NCI-H187 (cell line): ENCODE measurements around the gene CDK19.
"Not testable (repeated sequence)": the region's sequence is repeated elsewhere in the genome, so short reads cannot be mapped to it uniquely, and the experiment has no call there.

Experiments used
- DNase-seq, 2 experiments: peaks; one replicate each; lab custom pipeline; 2025; lab: John Stamatoyannopoulos, UW

The CDK19 gene

DNA sequence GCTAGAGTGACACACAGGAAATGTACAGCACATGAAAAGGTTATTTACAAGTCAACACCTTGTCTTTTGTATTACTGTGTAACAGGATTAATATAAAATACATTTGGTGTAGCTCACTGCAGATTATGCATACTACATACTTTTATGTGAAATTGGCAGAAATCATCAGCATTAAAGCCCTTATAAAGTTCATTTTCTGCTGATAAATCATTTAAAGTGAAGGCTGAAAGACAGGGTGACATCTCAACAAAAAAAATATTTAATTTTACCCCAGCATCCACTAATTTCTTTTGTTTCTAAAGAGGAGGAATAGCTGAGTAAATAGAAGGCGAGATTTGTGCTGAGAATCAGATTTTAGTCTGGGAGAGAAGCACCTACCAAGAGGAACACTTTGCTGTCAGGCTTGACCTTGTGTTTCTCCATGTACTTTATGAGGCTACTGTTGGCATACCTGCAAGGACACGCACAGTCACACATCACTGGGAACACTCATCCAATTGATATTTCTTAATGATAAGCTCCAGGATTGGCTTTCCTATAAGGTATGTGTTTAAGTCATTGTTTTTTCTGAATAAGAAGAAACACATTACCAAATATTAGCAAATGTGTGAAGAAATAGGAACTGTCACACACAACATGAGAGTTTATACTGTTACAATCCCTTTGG lies 192.2 kb downstream of the CDK19 start:
- DNase-seq: no peak

DNA sequence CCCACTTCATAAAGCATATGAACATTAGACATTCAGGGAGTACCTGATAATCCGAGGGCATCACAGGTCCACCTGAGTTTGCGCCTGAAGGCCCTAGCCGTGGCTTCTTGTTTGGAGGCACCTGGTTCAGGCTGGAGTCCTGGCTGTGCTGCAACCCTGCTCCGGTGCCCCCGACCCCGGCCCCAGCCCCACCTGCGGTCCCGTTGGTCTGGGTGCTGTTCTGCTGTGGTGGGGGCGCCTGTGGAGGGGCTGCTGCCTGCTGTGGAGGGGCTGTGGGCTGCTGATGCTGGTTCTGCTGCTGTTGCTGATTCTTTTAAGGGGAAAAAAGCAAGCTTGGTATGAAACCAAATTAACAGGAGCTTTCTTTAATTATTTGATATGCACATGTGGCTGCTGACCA lies 194.2 kb downstream of the CDK19 start:
- no peak for DNase-seq

DNA sequence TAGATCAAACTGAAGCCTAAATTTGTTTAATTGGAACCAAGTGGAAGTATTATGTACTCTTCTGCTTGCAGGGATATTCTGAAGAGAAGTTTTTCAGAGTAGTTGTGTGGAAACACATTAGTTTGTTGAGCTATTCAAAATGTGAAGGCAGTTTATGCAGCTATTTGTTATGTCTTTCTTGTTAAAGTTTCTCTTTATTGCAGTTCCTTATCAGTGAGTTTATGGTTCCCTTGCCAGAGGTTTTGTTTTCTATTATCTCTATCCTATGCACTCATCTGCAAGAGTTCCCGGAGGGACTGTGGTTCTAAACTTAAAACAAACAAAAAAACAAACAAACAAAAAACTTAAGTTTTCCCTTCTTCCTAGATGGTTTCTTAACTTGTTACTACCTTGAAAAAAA lies 195.2 kb downstream of the CDK19 start:
- no peak for DNase-seq

DNA sequence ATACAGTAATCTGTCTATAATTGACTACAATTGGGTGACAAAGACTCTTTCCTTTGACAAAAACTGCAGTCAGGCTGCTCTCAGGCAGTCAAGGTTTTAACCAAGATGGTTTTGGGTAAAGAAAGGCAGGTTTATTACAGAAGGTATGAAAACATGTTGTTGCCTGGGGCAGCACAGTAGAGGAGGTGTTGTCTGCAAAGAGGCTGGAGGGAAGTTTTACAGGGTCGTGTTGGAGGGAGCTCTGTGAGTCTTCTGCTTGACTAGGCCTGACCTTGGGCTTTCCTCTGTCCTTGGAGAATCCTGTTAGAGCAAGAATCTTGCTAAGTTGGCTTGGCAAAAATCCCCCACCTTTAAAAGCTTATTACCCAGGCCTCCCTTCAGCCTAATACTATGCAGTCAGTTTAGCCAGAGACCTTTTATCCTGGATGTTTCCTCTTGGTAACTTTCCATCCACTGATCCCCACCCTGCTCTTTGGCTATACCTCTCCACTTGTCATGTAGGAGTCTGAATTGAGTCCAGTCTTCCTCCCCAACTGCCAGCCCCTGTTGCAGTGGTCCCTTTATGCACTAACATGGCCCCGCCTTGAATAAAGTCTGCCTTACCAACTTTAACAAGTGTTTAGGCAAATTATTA lies 195.9 kb downstream of the CDK19 start:
- DNase-seq: no peak

DNA sequence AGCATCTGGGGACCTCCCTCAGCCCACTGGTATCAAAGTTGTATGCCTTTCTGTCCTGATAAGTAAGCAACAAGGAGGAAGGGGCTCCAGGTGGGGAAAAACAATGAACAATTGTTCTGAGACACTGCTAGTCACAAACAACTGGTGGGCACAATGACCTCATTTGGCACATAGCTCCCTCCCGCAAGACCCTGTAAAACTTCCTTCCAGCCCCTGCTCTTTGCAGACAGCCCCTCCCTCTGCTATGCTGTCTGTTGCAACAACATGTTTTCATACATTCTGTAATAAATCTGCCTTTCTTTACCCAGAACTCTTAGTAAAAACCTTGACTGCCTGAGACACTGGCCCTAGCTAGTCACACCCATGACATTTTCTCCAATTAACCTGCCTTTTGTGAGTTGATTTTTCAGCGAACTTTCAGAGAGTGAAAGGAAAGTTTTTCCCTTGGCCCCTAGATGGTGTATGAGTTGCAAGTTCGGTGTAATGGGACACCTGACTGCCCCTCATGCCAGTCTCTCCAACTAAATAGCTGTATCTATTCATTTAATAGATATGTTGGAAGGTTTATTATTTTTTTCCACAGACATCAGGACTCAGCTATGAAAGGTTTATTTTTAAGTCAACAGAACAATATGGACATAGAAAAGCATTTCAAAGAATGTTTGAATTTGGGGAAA lies 196.5 kb downstream of the CDK19 start:
- DNase-seq: no peak

DNA sequence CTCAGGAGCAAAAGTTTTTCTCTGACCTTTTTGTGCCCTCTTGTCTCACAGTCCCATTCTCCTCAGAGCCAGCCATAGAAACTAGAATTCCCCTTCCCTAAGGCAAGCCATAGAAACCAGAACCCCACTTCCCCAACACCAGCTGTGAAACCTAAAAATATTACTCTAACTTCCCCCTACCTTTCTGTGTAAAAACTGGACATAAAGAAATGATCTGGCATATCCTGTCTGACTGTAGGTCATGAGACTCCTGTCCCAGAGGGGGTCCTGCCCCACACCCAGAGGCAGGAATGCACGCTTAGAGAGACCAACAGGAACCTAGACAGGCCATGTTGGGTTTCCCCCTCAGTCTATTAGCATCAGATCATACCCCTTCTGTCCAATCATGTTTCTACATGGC lies 198.2 kb downstream of the CDK19 start:
- no peak for DNase-seq

DNA sequence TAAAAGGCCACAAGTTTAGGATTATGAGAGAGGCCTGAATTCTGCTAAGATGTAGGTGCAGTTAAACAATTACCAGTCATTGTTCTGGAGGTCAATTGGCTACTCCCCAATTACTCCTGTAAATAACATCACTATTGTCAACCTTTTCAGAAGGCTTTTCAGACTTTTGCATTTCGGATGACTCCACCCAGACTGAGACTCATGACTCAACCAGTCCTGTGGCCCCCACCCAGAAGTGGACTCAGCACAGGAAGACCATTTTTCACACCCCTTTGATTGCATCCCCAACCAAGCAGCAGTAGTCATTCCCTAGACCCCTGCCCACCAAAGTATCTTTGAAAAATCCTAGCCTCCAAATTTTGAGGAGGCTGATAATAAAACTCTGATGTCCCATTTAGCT lies 199.5 kb downstream of the CDK19 start:
- DNase-seq: no peak

DNA sequence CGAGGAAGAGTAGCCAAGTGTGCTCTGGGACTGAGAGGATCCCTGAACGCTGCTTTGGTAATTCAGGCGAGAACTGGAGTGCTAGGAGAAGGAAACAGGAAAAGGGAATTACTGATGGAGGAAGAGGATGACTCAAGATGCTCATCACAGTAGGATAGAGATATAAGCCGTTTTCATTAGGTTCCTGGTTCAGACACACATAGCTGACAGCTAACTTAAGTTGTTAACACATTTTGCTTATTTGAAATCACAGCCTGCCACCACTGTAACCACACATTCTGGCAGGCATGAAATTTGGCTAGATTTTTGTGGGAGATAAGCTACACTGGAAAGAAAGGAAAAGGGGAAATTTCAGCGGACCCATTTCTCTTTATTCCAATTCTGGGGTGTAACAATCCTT lies 200.7 kb downstream of the CDK19 start:
- DNase-seq: no peak

DNA sequence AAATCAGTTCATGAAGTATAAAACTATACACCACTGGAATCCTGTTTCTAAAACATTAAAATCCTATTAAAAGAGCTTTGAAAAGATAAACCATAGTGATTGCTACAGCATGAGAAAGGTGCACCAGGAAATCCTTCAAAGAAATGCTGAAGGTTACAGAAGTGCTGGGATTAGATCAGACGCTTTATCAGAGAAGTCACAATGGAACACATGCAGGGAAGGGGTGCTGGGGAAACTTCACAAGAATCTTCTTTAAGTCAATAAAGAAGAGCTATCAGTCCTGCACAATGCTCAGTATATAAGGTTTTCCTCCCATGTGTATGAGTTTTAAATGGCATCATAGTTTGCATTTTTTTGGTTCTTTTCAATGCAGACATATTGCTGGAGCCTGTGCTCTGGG lies 201.2 kb downstream of the CDK19 start:
- no peak for DNase-seq

DNA sequence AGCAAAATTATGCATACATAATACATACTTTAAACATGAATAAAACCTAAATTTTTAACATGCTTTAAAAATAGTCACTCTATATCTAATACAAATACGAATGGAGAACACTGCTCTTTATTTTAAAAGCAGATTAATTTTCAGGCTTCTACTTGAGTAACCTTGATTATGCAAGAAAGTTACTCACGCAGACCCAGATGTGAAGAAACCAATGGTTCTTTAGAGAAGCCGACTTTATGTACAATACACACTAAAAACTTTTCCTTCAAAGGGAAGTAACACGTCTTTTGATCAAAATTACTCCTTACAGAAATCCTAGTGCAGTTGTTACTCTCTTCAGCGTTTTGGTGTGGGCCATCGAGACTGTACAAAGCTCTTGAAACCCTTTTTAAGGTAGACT lies 201.9 kb downstream of the CDK19 start:
- DNase-seq: no peak

DNA sequence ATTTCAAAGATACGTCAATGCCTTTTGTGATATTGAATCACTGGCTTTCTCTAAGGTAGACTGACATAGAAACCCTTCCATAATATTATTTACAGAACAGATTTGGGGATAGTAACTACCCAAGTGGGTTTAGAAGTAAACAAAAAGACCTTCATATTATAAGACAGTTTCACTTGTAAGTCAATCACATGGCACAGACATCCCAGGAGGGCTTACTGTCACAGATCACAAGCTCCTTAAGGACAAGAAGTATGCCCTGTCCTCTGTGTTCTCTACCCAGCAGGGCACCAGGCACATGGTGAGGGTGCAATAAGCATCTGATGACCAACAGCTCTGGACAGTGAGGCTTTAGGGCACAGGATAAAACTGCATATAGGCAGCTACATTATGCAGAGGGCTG lies 203.0 kb downstream of the CDK19 start:
- no peak for DNase-seq

DNA sequence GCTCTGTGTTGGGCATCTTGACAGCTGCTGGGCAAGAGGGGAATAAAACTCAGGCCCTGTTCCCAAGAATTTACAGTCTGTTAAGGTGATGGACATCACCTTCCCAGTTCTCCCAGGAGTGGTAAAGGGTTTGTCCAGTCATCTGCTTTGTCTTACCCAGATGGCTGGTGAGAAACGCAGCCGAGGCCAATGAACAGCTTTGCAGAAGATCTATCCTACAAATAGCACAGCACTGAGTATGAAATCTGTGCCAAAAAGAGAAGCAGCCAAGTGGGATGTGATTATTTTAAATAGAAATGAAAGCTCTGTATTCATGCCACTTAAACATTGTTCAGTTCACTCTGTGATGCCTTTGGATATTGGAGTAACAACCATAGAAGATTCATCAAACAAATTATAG lies 206.2 kb downstream of the CDK19 start:
- DNase-seq: no peak

DNA sequence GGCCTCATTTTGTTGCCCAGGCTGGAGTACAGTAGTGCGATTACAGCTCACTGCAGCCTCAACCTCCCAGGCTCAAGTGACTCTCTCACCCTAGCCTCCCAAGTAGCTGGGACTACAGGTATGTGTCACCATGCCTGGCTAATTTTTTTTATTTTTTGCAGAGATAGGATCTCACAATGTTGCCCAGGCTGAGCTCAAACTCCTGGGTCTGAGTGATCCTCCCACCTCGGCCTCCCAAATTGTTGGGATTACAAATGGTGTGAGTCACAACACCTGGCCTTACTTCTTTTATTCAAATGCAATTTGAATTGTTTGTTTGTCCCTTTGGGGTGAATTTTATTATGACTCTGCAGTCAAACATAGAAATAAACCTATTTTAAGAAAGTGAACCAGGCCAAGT lies 207.1 kb downstream of the CDK19 start:
- DNase-seq: no peak

DNA sequence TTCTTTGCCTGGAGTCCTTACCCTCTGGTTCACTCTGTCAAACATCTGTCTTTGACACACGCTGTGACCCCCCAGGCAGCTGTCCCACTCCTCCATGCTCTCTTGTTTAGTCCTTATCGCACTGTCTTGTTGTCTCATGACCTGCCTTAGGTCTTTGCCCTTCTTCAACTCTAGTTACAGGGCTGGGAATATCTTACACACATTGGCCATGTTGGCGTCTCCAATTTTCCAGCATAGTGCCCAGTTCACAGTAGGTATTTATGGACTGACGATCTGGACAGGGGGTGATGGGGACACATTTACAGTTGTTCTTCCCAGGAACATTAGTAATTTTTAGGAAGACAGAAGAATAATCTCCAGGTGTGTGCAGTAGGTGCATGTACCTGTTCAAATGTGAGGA lies 209.1 kb downstream of the CDK19 start:
- no peak for DNase-seq

DNA sequence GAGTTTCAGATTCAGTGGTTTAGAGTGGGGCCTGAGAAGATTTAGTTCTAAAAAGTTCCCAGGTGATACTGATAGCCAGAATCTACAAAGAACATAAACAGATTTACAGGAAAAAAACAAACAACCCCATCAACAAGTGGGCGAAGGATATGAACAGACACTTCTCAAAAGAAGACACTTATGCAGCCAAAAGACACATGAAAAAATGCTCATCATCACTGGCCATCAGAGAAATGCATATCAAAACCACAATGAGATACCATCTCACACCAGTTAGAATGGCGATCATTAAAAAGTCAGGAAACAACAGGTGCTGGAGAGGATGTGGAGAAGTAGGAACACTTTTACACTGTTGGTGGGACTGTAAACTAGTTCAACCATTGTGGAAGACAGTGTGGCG lies 214.6 kb downstream of the CDK19 start:
- not testable (repeated sequence) for DNase-seq

DNA sequence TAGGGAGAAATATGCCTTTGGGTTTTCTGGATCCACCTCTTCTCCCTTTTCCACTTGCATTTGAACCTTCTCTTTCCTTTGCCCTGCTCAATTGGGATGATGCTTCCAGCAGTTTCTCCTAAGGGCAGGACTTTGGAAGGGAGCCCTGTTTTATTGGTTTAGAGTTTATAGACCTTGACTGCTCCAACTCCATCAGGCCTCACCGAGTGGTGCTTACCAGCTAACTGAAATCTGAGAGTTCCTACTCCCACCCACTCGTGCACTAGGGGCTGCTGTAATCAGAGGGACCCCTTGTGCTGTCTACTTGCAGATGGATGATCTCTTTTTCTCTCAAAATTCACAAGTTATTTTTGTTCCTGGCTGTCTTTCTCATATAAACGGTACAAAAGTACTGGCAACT lies 217.5 kb downstream of the CDK19 start:
- DNase-seq: no peak

DNA sequence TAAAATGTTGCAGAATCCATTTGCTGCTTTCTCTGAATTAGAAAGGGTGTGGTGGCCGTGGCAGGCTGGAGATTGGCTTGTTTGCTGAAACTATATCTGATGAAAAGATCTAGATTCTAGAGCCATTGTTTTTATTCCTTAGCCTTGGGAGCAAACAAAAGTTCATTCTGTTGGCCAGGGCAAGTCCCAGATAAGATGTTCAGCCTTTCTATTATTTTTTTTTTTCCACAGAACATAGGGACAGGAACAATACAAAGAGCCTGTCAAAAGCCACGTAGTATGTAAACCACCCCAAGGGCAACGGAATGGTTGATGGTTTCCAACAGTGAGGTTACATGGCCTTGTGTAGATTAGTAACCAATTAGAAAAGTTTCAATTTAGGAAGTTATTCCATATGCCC lies 218.9 kb downstream of the CDK19 start:
- no peak for DNase-seq

DNA sequence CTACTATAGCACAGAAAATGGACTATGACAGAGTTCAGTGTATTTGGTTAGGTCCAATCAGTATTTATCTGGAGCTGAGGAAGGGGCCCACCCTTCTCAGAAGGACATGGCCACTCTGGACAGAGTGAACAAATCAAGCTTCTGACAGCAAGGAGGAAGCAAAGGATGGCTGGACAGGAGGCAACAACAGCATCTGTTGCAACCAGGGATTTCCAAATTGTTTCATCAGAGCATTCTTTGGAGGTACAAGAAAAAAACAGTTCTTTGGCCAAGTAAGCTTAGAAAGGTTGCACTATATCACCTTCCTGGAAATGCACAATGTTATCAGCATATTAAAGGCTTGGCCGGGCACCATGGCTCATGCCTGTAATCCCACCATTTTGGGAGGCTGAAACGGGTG lies 220.2 kb downstream of the CDK19 start:
- DNase-seq: no peak

DNA sequence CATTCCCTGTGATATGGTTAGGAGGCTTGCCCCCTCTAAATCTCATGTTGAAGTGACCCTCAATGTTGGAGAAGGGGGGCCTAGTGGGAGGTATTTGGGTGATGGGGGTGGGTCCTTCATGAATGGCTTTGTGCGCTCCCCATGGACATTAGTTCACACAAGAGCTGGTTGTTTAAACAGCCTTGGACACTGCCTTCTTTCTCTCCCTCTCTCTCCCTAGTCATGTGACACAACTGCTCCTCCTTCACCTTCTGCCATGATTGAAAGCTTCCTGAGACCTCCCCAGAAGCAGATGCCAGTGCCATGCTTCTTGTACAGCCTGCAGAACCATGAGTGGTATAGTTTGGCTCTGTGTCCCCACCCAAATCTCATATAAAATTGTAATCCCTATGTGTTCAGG lies 221.6 kb downstream of the CDK19 start:
- DNase-seq: no peak

DNA sequence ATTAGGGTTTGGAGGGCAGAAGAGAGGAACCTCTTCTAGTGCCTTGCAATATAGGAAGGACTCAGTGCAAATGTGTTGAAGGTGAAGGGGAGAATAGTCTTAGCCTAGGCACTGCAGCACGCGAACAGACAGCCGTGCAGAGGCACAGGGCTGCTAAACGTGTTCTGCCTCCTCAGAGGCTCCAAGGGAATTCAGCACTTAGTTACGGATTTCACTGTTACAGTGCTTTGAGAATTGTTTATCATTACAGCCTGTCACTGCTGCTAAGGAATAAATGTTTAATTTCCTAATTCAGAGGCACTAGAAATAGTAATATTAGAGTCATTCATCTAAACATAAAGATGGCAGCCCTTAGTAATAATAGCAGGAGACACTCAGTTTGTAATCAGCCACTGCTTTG lies 222.5 kb downstream of the CDK19 start:
- DNase-seq: no peak

DNA sequence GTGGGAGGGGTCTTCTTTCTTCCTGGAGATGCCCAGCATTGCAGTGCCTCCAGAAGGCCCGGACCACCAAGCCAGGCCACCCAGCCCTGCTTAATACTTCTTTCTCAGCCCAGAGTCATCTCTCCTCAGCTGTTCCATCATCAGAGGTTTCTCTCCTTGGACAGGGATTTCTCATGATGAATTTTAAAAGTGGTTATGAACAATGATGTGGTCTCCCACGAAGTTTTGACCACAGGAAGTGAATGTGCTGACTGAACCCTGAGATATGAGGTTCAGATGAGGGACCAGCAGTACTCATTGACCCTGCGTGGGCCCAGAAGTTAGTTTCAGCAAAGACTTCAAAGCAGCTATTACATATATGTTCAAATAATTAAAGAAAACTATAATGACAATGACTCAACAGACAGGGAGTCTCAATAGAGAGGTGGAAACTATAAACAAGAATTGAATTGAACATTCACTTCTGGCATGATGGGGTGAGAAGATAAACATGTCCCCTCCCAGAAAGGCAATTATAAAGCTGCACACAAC lies 224.4 kb downstream of the CDK19 start:
- DNase-seq: no peak

DNA sequence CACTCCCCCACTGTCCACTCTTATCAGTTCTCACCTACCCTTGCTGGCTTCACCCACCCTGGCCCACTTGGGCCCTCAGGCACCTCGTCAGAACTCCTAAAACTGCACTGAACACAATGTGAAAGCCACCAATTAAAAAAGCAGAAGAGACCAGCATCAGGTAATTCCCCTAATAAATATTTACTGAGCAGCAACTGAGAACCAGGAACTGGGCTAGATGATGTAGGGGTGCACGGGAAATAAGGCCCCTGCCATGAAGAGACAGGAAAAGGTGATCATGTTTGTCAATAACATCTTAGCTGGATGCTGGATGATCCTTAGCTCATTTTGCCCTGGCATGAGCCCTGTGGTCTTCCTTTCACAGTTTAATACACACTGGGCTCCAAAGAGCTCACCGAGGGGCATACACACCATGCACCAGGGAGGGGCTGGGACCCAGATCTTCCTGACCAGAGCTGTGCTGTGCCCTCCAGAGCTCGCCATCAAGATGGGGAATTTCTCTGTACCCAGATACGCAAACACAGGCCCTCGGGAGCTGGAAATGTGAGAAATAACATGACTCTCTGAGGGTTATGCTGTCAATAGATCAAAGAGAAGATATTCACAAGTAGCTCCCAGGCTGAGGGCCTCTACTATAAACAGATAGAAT lies 225.3 kb downstream of the CDK19 start:
- DNase-seq: no peak

DNA sequence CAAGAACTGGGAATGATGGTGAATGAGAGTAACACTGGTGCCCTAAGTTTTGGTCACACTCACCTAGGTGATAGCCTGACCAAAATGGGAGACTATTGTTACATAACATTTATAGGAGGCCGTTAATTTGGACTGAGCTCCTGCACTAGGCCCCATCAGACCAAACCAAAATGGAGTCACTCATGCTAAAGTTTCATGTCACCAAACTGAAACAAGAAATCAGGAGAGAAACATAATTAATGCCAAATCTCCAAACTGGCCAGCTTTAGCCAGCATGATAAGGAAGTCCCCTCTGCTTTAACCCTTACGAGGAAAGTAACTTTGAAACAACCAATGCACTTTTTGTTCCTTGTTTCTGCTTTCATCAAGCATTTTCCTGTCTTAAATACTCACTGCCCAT lies 227.9 kb downstream of the CDK19 start:
- no peak for DNase-seq
